GM12878 (cell line): ENCODE measurements around the gene TBL1XR1. TPM values are rescaled to one million over a fixed set of nuclear protein-coding genes. Genes with fewer than 3 reads are reported as not detected.

Experiments
- ATAC-seq: fragments of 200-7000 bp; cut with Tn5 transposase; 3 replicates; pipeline ENCODE4 v1.9.1; 2020; ENCODE audit warnings: mild to moderate bottlenecking, moderate library complexity
- BruUV-seq: library from RNA; stranded (reverse); fragments of 400-500 nt; replicated peaks from 2 replicates; lab custom pipeline; 2021; lab: Mats Ljungman, UMichigan
- CTCF ChIA-PET: fragments of 300-600 bp; sonication (Branson Sonifier 250); formaldehyde crosslinking; extraction: SDS; loops from one replicate; lab custom pipeline; 2021; ENCODE audit warnings: inconsistent platforms; lab: Yijun Ruan, JAX
- POLR2A ChIA-PET: fragments of 350-600 bp; formaldehyde crosslinking; extraction: SDS; loops from one replicate; lab custom pipeline; 2021; ENCODE audit warnings: inconsistent platforms; lab: Charles Lee
- RAD21 ChIA-PET: fragments of 300-600 bp; sonication (Branson Sonifier 250); formaldehyde crosslinking; loops from one replicate; lab custom pipeline; 2023; ENCODE audit warnings: antibody characterized with exemption; ENCODE audit not compliant: unreplicated experiment; lab: Charles Lee
- SMC1A ChIA-PET: fragments of 300-600 bp; sonication (Branson Sonifier 250); formaldehyde crosslinking; loops from one replicate; lab custom pipeline; 2023; ENCODE audit not compliant: unreplicated experiment, uncharacterized antibody; lab: Charles Lee
- DNase-seq: peaks from one replicate; pipeline ENCODE4 v3.0.0-alpha.2; 2011; ENCODE audit warnings: low read depth, low spot score
- FAIRE-seq: peaks from 3 replicates; lab custom pipeline; 2011; peaks lifted over from hg19 to GRCh38; lab: Jason Lieb, UNC
- H2AFZ ChIP-seq: 2 replicates; pipeline ENCODE4 v1.6.0; 2011; ENCODE audit warnings: low read depth, low read length, control low read depth; ENCODE audit not compliant: control insufficient read depth
- H3K27ac ChIP-seq: 2 replicates; pipeline ENCODE4 v1.5.1; 2011; ENCODE audit warnings: control low read depth; ENCODE audit not compliant: control insufficient read depth, insufficient read depth
- H3K27me3 ChIP-seq, 2 experiments: replicated peaks in 1 of 2; 2 replicates each; pipeline versions ENCODE4 v1.6.0 to v1.6.1; 2011; ENCODE audit warnings: low read length in 1 of 2; ENCODE audit not compliant: control insufficient read depth in 2 of 2, insufficient read depth in 2 of 2
- H3K36me3 ChIP-seq, 2 experiments: 2 replicates each; pipeline ENCODE4 v1.5.1; 2011; ENCODE audit warnings: low read length in 1 of 2; ENCODE audit not compliant: control insufficient read depth in 2 of 2, insufficient read depth in 2 of 2
- H3K4me1 ChIP-seq: 2 replicates; pipeline ENCODE4 v1.6.1; 2011; ENCODE audit warnings: mild to moderate bottlenecking, low read length, moderate library complexity, mixed read lengths; ENCODE audit not compliant: control insufficient read depth, insufficient read depth
- H3K4me2 ChIP-seq: 2 replicates; pipeline ENCODE4 v1.6.0; 2011; ENCODE audit warnings: control low read depth; ENCODE audit not compliant: control insufficient read depth, insufficient read depth
- H3K4me3 ChIP-seq: fragments of 200-600 bp; sonication (generic); 2 replicates; pipeline ENCODE4 v1.5.1; 2016
- H3K79me2 ChIP-seq: 2 replicates; pipeline ENCODE4 v1.6.0; 2011; ENCODE audit warnings: low read length; ENCODE audit not compliant: control insufficient read depth, insufficient read depth
- H3K9ac ChIP-seq: 2 replicates; pipeline ENCODE4 v1.8.0; 2011; ENCODE audit warnings: low read length, control low read depth, mixed read lengths; ENCODE audit not compliant: control insufficient read depth, insufficient read depth
- H3K9me3 ChIP-seq: replicated peaks from 3 replicates; pipeline ENCODE4 v1.5.1; 2011; ENCODE audit warnings: mild to moderate bottlenecking, low read length; ENCODE audit not compliant: control insufficient read depth, insufficient read depth
- H4K20me1 ChIP-seq: 2 replicates; pipeline ENCODE4 v1.6.0; 2011; ENCODE audit not compliant: control insufficient read depth, insufficient read depth
- CHD4 ChIP-seq: fragments of 200-600 bp; sonication (generic); IDR thresholded peaks from 2 replicates; pipeline ENCODE4 v1.6.1; 2016; ENCODE audit warnings: mild to moderate bottlenecking
- ESRRA ChIP-seq: IDR thresholded peaks from 2 replicates; pipeline ENCODE4 v1.6.1; 2012; ENCODE audit warnings: mild to moderate bottlenecking, low read length, improper control_type of control experiment
- HCFC1 ChIP-seq: fragments of 150-350 bp; IDR thresholded peaks from 2 replicates; pipeline ENCODE4 v1.6.1; 2014; ENCODE audit warnings: low read length
- HDAC6 ChIP-seq: fragments of 200-600 bp; sonication (generic); IDR thresholded peaks from one replicate; pipeline ENCODE4 v1.8.0; 2017; ENCODE audit warnings: antibody characterized with exemption; ENCODE audit not compliant: unreplicated experiment
- JUND ChIP-seq: IDR thresholded peaks from 2 replicates; pipeline ENCODE4 v1.6.1; 2012; ENCODE audit warnings: low read depth, mild to moderate bottlenecking, low read length, improper control_type of control experiment, moderate library complexity
- MTA2 ChIP-seq: fragments of 450-650 bp; IDR thresholded peaks from 2 replicates; pipeline ENCODE4 v1.6.1; 2016; ENCODE audit warnings: low read depth, mild to moderate bottlenecking, moderate library complexity
- NFYB ChIP-seq: IDR thresholded peaks from 2 replicates; pipeline ENCODE4 v1.6.1; 2011; ENCODE audit warnings: low read depth, mild to moderate bottlenecking, low read length, improper control_type of control experiment, moderate library complexity; ENCODE audit not compliant: insufficient read depth
- PML ChIP-seq: IDR thresholded peaks from 2 replicates; pipeline ENCODE4 v1.6.1; 2012; ENCODE audit warnings: low read length, inconsistent platforms
- RAD51 ChIP-seq: fragments of 450-650 bp; IDR thresholded peaks from 2 replicates; pipeline ENCODE4 v1.6.1; 2016; ENCODE audit warnings: moderate library complexity, mild to moderate bottlenecking, inconsistent platforms
- RELA ChIP-seq: fragments of 450-650 bp; IDR thresholded peaks from 2 replicates; pipeline ENCODE4 v1.8.0; 2014; ENCODE audit warnings: borderline replicate concordance; ENCODE audit not compliant: partially characterized antibody
- SMAD1 ChIP-seq: fragments of 450-650 bp; IDR thresholded peaks from 2 replicates; pipeline ENCODE4 v1.6.1; 2018; ENCODE audit warnings: mild to moderate bottlenecking, low read depth; ENCODE audit not compliant: partially characterized antibody
- SMAD5 ChIP-seq: IDR thresholded peaks from 2 replicates; pipeline ENCODE4 v1.6.1; 2016; ENCODE audit warnings: antibody characterized with exemption, low read depth
- ZNF622 ChIP-seq: fragments of 450-650 bp; IDR thresholded peaks from 2 replicates; pipeline ENCODE4 v1.6.1; 2017; ENCODE audit warnings: mild to moderate bottlenecking, inconsistent platforms
- WGBS: methylation state at CpG from one replicate; pipeline ENCODE4 v1.1.6; 2016; ENCODE audit warnings: low lambda C conversion rate; ENCODE audit not compliant: insufficient replicate concordance, insufficient coverage; ENCODE audit errors: missing lambda C conversion rate; 5-methylcytosine and 5-hydroxymethylcytosine counted together
- in situ Hi-C: fragments of 300-500 bp; cut with MboI; formaldehyde crosslinking; loops from 9 replicates; pipeline ENCODE4 v1.14.3; 2018; ENCODE audit warnings: mixed read lengths
- intact Hi-C: fragments of 100-400 bp; cut with micrococcal nuclease; formaldehyde crosslinking; loops from one replicate; pipeline ENCODE4 v1.14.2; 2022; ENCODE audit not compliant: unreplicated experiment
- polyA plus RNA-seq, 11 experiments: library from polyadenylated mRNA; depleted of rRNA in 4 of 11; unstranded in 6 of 11; stranded (reverse) in 5 of 11; fragments of >200 nt; fragmentation: Nextera tagmentation in 4 of 11; fragmentation: Illumina TruSeq in 1 of 11; extraction: Ambion mirVana in 4 of 11; extraction: Trizol in 1 of 11; gene quantifications; 1 replicate in 1 of 11; 2 replicates in 10 of 11; pipeline versions ENCODE4 v1.2.1 to v1.2.3, GENCODE V29; 2011 to 2016; ENCODE audit warnings: inconsistent platforms in 2 of 11, missing spikeins in 2 of 11, low read depth in 1 of 11
- total RNA-seq, 4 experiments: library from RNA; depleted of rRNA in 3 of 4; stranded (reverse); fragments of >200 nt in 3 of 4; fragmentation: Illumina TruSeq in 1 of 4; extraction: Trizol in 1 of 4; gene quantifications; 2 replicates each; pipeline versions ENCODE4 v1.2.1 to v1.2.3, GENCODE V29; 2013 to 2021
- TF ChIP-seq, protein P1 (sequence below): fragments of 450-650 bp; IDR thresholded peaks from 2 replicates; pipeline ENCODE4 v1.6.1; 2017; ENCODE audit warnings: mild to moderate bottlenecking
- TF ChIP-seq, protein P2 (sequence below): IDR thresholded peaks from 2 replicates; pipeline ENCODE4 v1.6.1; 2011; ENCODE audit warnings: mild to moderate bottlenecking, low read depth, low read length, moderate library complexity; ENCODE audit not compliant: insufficient replicate concordance
- TF ChIP-seq, protein P3 (sequence below): fragments of 150-350 bp; IDR thresholded peaks from 2 replicates; pipeline ENCODE4 v1.6.1; 2016; ENCODE audit warnings: low read depth, low read length
- TF ChIP-seq, protein P4 (sequence below): fragments of 450-650 bp; IDR thresholded peaks from 2 replicates; pipeline ENCODE4 v1.6.1; 2018; ENCODE audit warnings: borderline replicate concordance, mild to moderate bottlenecking; ENCODE audit not compliant: partially characterized antibody

The TBL1XR1 gene
- total and polyA plus RNA-seq, 10 of the 15 experiments (the other 5 are each of a cell fraction or from before 2014, with no cell fraction given), result 13.0 to 115 (median 60.4) TPM

DNA sequence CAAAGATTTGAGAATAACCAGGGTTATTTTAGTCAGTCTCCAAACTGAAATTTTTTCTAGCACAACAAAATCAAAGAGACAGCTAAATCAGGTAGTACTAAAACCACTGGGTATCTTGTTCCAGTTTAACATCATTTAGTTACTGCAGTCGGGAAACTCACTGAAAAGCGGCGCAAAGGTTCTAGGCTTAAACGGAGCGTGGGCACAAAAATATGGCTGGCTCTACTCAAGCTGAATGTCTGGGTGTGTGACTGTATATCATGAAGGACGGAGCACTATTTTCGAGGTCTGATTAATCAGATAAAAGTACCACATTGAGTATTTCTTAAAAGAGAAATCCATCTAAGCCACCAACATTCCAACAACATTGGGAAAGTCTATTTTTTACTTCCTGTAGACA is 152.1 kb downstream of the TBL1XR1 start:
- DNase-seq, result no peak
- H3K4me2 ChIP-seq, result no peak overlapping the region
- RAD21 ChIA-PET, result no interaction called here
- H3K79me2 ChIP-seq, result no peaks in the 10 kb centered on the region
- BruUV-seq, result no TSS peak
- H3K9ac ChIP-seq, result no peak overlapping the region
- no peak overlapping the region for H3K4me3 ChIP-seq
- ATAC-seq, result no peak
- no peak for FAIRE-seq
- TF ChIP-seq, protein P1, sequence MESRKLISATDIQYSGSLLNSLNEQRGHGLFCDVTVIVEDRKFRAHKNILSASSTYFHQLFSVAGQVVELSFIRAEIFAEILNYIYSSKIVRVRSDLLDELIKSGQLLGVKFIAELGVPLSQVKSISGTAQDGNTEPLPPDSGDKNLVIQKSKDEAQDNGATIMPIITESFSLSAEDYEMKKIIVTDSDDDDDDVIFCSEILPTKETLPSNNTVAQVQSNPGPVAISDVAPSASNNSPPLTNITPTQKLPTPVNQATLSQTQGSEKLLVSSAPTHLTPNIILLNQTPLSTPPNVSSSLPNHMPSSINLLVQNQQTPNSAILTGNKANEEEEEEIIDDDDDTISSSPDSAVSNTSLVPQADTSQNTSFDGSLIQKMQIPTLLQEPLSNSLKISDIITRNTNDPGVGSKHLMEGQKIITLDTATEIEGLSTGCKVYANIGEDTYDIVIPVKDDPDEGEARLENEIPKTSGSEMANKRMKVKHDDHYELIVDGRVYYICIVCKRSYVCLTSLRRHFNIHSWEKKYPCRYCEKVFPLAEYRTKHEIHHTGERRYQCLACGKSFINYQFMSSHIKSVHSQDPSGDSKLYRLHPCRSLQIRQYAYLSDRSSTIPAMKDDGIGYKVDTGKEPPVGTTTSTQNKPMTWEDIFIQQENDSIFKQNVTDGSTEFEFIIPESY, result no peak
- no peak for TF ChIP-seq RAD51
- TF ChIP-seq HDAC6, result no peak
- TF ChIP-seq JUND, result no peak
- TF ChIP-seq, protein P2, sequence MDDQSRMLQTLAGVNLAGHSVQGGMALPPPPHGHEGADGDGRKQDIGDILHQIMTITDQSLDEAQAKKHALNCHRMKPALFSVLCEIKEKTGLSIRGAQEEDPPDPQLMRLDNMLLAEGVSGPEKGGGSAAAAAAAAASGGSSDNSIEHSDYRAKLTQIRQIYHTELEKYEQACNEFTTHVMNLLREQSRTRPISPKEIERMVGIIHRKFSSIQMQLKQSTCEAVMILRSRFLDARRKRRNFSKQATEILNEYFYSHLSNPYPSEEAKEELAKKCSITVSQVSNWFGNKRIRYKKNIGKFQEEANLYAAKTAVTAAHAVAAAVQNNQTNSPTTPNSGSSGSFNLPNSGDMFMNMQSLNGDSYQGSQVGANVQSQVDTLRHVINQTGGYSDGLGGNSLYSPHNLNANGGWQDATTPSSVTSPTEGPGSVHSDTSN, result no peak
- no peak for TF ChIP-seq SMAD1
- no peak for TF ChIP-seq HCFC1
- TF ChIP-seq, protein P3, sequence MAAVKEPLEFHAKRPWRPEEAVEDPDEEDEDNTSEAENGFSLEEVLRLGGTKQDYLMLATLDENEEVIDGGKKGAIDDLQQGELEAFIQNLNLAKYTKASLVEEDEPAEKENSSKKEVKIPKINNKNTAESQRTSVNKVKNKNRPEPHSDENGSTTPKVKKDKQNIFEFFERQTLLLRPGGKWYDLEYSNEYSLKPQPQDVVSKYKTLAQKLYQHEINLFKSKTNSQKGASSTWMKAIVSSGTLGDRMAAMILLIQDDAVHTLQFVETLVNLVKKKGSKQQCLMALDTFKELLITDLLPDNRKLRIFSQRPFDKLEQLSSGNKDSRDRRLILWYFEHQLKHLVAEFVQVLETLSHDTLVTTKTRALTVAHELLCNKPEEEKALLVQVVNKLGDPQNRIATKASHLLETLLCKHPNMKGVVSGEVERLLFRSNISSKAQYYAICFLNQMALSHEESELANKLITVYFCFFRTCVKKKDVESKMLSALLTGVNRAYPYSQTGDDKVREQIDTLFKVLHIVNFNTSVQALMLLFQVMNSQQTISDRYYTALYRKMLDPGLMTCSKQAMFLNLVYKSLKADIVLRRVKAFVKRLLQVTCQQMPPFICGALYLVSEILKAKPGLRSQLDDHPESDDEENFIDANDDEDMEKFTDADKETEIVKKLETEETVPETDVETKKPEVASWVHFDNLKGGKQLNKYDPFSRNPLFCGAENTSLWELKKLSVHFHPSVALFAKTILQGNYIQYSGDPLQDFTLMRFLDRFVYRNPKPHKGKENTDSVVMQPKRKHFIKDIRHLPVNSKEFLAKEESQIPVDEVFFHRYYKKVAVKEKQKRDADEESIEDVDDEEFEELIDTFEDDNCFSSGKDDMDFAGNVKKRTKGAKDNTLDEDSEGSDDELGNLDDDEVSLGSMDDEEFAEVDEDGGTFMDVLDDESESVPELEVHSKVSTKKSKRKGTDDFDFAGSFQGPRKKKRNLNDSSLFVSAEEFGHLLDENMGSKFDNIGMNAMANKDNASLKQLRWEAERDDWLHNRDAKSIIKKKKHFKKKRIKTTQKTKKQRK, result no peak
- TF ChIP-seq SMAD5, result no peak
- TF ChIP-seq ZNF622, result no peak
- no peak for TF ChIP-seq PML
- TF ChIP-seq NFYB, result no peak
- TF ChIP-seq, protein P4, sequence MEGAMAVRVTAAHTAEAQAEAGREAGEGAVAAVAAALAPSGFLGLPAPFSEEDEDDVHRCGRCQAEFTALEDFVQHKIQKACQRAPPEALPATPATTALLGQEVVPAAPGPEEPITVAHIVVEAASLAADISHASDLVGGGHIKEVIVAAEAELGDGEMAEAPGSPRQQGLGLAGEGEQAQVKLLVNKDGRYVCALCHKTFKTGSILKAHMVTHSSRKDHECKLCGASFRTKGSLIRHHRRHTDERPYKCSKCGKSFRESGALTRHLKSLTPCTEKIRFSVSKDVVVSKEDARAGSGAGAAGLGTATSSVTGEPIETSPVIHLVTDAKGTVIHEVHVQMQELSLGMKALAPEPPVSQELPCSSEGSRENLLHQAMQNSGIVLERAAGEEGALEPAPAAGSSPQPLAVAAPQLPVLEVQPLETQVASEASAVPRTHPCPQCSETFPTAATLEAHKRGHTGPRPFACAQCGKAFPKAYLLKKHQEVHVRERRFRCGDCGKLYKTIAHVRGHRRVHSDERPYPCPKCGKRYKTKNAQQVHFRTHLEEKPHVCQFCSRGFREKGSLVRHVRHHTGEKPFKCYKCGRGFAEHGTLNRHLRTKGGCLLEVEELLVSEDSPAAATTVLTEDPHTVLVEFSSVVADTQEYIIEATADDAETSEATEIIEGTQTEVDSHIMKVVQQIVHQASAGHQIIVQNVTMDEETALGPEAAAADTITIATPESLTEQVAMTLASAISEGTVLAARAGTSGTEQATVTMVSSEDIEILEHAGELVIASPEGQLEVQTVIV, result no peak
- no peak for TF ChIP-seq ESRRA
- TF ChIP-seq RELA, result no peak
- no peak for TF ChIP-seq CHD4
- no peak for TF ChIP-seq MTA2
- TF ChIP-seq, all 136 proteins: peak for 0
- in situ Hi-C loops (no loop called here), intact Hi-C loops (no loop called here)
- ChIA-PET SMC1A (interaction anchor here (0.9 to 1.5 kb wide), 5 partner anchors 10 to 697 kb away, joined by 3 to 4 read pairs (median 3); no protein-coding TSS in a partner anchor), CTCF (no interaction called here), POLR2A (no interaction called here)
- WGBS, result 96% methylated on average over 7 of the region's 7 CpGs
- Histone ChIP-seq H4K20me1 (no peaks in the 10 kb centered on the region), H3K4me1 (no peaks in the 10 kb centered on the region), H3K9me3 (peaks cover 3% of the 10 kb centered on the region; the same call in 2 of the 3 replicates), H3K27ac (no peak overlapping the region), H3K36me3 (peaks cover 5 to 29% of the 10 kb centered on the region in 2 experiments), H2AFZ (no peak overlapping the region), H3K27me3 (no peaks in the 10 kb centered on the region)
